Umbilical cord (tissue), 2 donors: ENCODE data around the gene GIT2. TPM values are rescaled to one million over a fixed set of nuclear protein-coding genes. Genes with fewer than 3 reads are reported as not detected.
"Not testable (repeated sequence)": the region's sequence is repeated elsewhere in the genome, so short reads cannot be mapped to it uniquely, and the experiment has no call there.

ENCODE experiments used
- DNase-seq: peaks from one replicate; pipeline ENCODE4 v3.0.0-alpha.2; 2015; ENCODE audit warnings: low spot score
- total RNA-seq: library from RNA; depleted of rRNA; stranded (reverse); fragments of >200 nt; gene quantifications from one replicate; pipeline ENCODE4 v1.2.3, GENCODE V29; 2014; ENCODE audit warnings: low replicate concordance; ENCODE audit not compliant: insufficient read depth

The GIT2 gene
- total RNA-seq, 1 donor from 2014 or later = 33.7 TPM

GRCh38 chr12:109923481-109924245 is 72.5 kb downstream of the GIT2 start:
- no peak for DNase-seq

GRCh38 chr12:109923038-109923437 is 73.1 kb downstream of the GIT2 start:
- no peak for DNase-seq

- no peak for DNase-seq
Observed at GRCh38 chr12:109921982-109922381, 74.2 kb downstream of the GIT2 start.

- no peak for DNase-seq
Observed at GRCh38 chr12:109920261-109920780, 75.8 kb downstream of the GIT2 start.

- DNase-seq = no peak
Observed at GRCh38 chr12:109919456-109919855, 76.7 kb downstream of the GIT2 start.

- DNase-seq = no peak
Observed at GRCh38 chr12:109916045-109916444, 80.1 kb downstream of the GIT2 start.

GRCh38 chr12:109915171-109916040 is 80.8 kb downstream of the GIT2 start:
- no peak for DNase-seq

- DNase-seq = no peak
Observed at GRCh38 chr12:109914461-109914860, 81.7 kb downstream of the GIT2 start.

GRCh38 chr12:109912855-109913321 is 83.3 kb downstream of the GIT2 start:
- DNase-seq = no peak

GRCh38 chr12:109910969-109911348 is 85.2 kb downstream of the GIT2 start:
- no peak for DNase-seq

GRCh38 chr12:109910254-109910968 is 85.8 kb downstream of the GIT2 start:
- no peak for DNase-seq

- no peak for DNase-seq
Observed at GRCh38 chr12:109905301-109905700, 90.9 kb downstream of the GIT2 start.

GRCh38 chr12:109902891-109903418 is 93.2 kb downstream of the GIT2 start:
- no peak for DNase-seq

- no peak for DNase-seq
Observed at GRCh38 chr12:109900752-109901580, 95.2 kb downstream of the GIT2 start.

- peak; percentile 93 for DNase-seq
Observed at GRCh38 chr12:109899783-109900751, 96.1 kb downstream of the GIT2 start, which contains the start of gene TCHP. Gene TCHP, plus strand, starts transcription at chr12:109900274. Its CDS starts 2,753 bp downstream, at chr12:109903027.

- not testable (repeated sequence) for DNase-seq
Observed at GRCh38 chr12:109899345-109899744, 96.8 kb downstream of the GIT2 start.

GRCh38 chr12:109897029-109897428 is 99.1 kb downstream of the GIT2 start:
- no peak for DNase-seq

GRCh38 chr12:109896188-109896587 is 100.0 kb downstream of the GIT2 start:
- DNase-seq = no peak

GRCh38 chr12:109894939-109895338 is 101.2 kb downstream of the GIT2 start:
- no peak for DNase-seq
